K562 (cell line): ENCODE results near the gene CNRIP1. TPM values are rescaled to one million over a fixed set of nuclear protein-coding genes. Genes with fewer than 3 reads are reported as not detected.

Source experiments
- CBX2 ChIP-seq: fragments of 200-600 bp; sonication (generic); IDR thresholded peaks from one replicate; pipeline ENCODE4 v1.6.1; 2012; ENCODE audit warnings: mild to moderate bottlenecking, low read length, inconsistent platforms; ENCODE audit not compliant: insufficient read depth, poor library complexity, severe bottlenecking
- CBX8 ChIP-seq: fragments of 200-600 bp; sonication (generic); IDR thresholded peaks from 2 replicates; pipeline ENCODE4 v1.6.1; 2012; ENCODE audit warnings: borderline replicate concordance, mixed run types, low read depth, mild to moderate bottlenecking, moderate library complexity, mixed read lengths, low read length, control low read depth, inconsistent platforms; ENCODE audit not compliant: poor library complexity, severe bottlenecking; ENCODE audit errors: extremely low read depth
- PHF21A ChIP-seq: fragments of 450-650 bp; IDR thresholded peaks from 2 replicates; pipeline ENCODE4 v1.6.1; 2017; ENCODE audit warnings: low read depth, borderline replicate concordance
- RB1 ChIP-seq: fragments of 450-650 bp; IDR thresholded peaks from 2 replicates; pipeline ENCODE4 v1.6.1; 2017; ENCODE audit warnings: low read depth, mild to moderate bottlenecking
- TRIM25 ChIP-seq: fragments of 450-650 bp; IDR thresholded peaks from 2 replicates; pipeline ENCODE4 v1.7.0; 2016; ENCODE audit warnings: borderline replicate concordance
- ZNF212 ChIP-seq: fragments of 450-650 bp; formaldehyde crosslinking; IDR thresholded peaks from 2 replicates; pipeline ENCODE4 v1.4.0; 2020; ENCODE audit warnings: mild to moderate bottlenecking
- ZNF584 ChIP-seq: fragments of 200-800 bp; sonication (Bioruptor generic); IDR thresholded peaks from 2 replicates; pipeline ENCODE4 v1.6.1; 2016; ENCODE audit warnings: low read depth, mild to moderate bottlenecking, missing genetic modification characterization, missing compliant biosample characterization
- polyA plus RNA-seq, 8 experiments: library from polyadenylated mRNA; depleted of rRNA in 4 of 8; stranded (reverse) in 5 of 8; unstranded in 3 of 8; fragments of >200 nt; fragmentation: Nextera tagmentation in 2 of 8; fragmentation: Illumina TruSeq in 1 of 8; extraction: Ambion mirVana in 2 of 8; extraction: Trizol in 1 of 8; gene quantifications; 2 replicates each; pipeline versions ENCODE4 v1.2.1 to v1.2.3, GENCODE V29; 2011 to 2014; ENCODE audit warnings: inconsistent platforms in 1 of 8, missing spikeins in 1 of 8
- total RNA-seq, 7 experiments: library from RNA; depleted of rRNA in 6 of 7; stranded (reverse); fragments of >200 nt in 6 of 7; fragmentation: Illumina TruSeq in 2 of 7; extraction: Trizol in 2 of 7; gene quantifications; 2 replicates each; pipeline versions ENCODE4 v1.2.1 to v1.2.3, GENCODE V29; 2011 to 2021; ENCODE audit warnings: low replicate concordance in 1 of 7
- TF ChIP-seq, protein P1 (sequence below): IDR thresholded peaks from 2 replicates; pipeline ENCODE4 v1.6.1; 2011; ENCODE audit not compliant: insufficient read length; ENCODE audit errors: extremely low read depth
- TF ChIP-seq, protein P2 (sequence below): fragments of 150-350 bp; conservative IDR thresholded peaks from 2 replicates; pipeline ENCODE4 v1.6.1; 2014; ENCODE audit warnings: low read length
- TF ChIP-seq, protein P3 (sequence below), 3 experiments: fragments of 200-800 bp in 1 of 3; fragments of 250-450 bp in 1 of 3; fragments of 450-650 bp in 1 of 3; sonication (Bioruptor Pico) in 1 of 3; sonication (Bioruptor generic) in 1 of 3; formaldehyde crosslinking in 1 of 3; IDR thresholded peaks; 2 replicates each; pipeline versions ENCODE4 v1.6.1 to v1.8.0; 2016 to 2022; ENCODE audit warnings: mild to moderate bottlenecking in 2 of 3, missing genetic modification characterization in 2 of 3, missing compliant biosample characterization in 1 of 3, moderate library complexity in 1 of 3
- TF ChIP-seq, protein P4 (sequence below): fragments of 250-450 bp; sonication (Bioruptor Pico); IDR thresholded peaks from 2 replicates; pipeline ENCODE4 v1.5.0; 2021
- TF ChIP-seq, protein P5 (sequence below): fragments of 250-450 bp; sonication (Bioruptor Pico); IDR thresholded peaks from 2 replicates; pipeline ENCODE4 v1.8.0; 2021; ENCODE audit warnings: moderate library complexity, mild to moderate bottlenecking, inconsistent platforms

Gene CNRIP1
- total and polyA plus RNA-seq, 9 of the 15 experiments (the other 6 are each of a cell fraction or from before 2014, with no cell fraction given) = 0.59 to 2.1 (median 1.5) TPM

DNA sequence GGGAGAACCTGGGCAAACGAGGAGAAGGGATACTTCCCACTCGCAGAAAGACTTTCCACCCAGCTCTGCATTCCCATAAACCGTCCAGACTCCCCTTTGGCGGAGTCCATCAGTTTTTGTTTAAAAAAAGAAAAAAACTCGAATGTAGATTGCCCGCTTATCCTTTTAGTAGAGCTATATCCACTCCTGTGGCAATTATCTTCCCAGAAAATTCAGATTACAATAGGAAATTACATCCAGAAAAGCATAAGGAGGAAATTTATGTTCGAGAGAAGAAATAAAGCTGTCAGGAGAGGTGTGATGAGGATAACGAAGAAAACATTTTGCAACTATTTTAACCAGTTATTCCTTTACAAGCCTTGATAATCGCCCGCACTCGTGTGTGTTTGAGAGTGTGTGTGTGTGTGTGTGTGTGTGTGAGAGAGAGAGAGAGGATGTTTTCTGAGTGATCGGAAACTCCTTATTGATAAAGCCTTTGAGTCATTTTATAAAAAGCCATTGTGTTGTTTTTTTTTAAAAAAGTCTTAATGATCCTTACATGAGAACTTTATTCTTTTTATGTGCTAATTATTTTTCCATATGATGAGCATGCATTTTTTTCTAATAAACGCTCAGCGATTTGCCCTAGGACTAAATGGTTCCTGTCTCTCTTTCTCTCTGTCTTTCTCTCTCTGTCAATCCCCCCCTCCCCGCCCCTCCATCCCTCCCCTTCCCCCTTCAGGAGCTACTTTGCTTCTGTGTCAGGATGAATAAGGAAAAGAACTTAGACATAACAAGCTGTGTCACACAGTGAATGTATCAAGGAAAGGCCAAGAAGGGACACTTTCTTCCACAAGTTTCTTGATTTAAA is 66.3 kb downstream of the CNRIP1 start (continued):
- TF ChIP-seq TRIM25 = no peak
- TF ChIP-seq PHF21A = no peak
- no peak for TF ChIP-seq RB1
- no peak for TF ChIP-seq ZNF584 (CRISPR knock-in tag)
- no peak for TF ChIP-seq ZNF212 (CRISPR knock-in tag)
- TF ChIP-seq, protein P1, sequence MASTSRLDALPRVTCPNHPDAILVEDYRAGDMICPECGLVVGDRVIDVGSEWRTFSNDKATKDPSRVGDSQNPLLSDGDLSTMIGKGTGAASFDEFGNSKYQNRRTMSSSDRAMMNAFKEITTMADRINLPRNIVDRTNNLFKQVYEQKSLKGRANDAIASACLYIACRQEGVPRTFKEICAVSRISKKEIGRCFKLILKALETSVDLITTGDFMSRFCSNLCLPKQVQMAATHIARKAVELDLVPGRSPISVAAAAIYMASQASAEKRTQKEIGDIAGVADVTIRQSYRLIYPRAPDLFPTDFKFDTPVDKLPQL = no peak
- no peak for TF ChIP-seq CBX2
- TF ChIP-seq, protein P2, sequence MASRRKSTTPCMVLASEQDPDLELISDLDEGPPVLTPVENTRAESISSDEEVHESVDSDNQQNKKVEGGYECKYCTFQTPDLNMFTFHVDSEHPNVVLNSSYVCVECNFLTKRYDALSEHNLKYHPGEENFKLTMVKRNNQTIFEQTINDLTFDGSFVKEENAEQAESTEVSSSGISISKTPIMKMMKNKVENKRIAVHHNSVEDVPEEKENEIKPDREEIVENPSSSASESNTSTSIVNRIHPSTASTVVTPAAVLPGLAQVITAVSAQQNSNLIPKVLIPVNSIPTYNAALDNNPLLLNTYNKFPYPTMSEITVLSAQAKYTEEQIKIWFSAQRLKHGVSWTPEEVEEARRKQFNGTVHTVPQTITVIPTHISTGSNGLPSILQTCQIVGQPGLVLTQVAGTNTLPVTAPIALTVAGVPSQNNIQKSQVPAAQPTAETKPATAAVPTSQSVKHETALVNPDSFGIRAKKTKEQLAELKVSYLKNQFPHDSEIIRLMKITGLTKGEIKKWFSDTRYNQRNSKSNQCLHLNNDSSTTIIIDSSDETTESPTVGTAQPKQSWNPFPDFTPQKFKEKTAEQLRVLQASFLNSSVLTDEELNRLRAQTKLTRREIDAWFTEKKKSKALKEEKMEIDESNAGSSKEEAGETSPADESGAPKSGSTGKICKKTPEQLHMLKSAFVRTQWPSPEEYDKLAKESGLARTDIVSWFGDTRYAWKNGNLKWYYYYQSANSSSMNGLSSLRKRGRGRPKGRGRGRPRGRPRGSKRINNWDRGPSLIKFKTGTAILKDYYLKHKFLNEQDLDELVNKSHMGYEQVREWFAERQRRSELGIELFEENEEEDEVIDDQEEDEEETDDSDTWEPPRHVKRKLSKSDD = no peak
- TF ChIP-seq, protein P3, sequence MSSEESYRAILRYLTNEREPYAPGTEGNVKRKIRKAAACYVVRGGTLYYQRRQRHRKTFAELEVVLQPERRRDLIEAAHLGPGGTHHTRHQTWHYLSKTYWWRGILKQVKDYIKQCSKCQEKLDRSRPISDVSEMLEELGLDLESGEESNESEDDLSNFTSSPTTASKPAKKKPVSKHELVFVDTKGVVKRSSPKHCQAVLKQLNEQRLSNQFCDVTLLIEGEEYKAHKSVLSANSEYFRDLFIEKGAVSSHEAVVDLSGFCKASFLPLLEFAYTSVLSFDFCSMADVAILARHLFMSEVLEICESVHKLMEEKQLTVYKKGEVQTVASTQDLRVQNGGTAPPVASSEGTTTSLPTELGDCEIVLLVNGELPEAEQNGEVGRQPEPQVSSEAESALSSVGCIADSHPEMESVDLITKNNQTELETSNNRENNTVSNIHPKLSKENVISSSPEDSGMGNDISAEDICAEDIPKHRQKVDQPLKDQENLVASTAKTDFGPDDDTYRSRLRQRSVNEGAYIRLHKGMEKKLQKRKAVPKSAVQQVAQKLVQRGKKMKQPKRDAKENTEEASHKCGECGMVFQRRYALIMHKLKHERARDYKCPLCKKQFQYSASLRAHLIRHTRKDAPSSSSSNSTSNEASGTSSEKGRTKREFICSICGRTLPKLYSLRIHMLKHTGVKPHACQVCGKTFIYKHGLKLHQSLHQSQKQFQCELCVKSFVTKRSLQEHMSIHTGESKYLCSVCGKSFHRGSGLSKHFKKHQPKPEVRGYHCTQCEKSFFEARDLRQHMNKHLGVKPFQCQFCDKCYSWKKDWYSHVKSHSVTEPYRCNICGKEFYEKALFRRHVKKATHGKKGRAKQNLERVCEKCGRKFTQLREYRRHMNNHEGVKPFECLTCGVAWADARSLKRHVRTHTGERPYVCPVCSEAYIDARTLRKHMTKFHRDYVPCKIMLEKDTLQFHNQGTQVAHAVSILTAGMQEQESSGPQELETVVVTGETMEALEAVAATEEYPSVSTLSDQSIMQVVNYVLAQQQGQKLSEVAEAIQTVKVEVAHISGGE (CRISPR knock-in tag; IDR thresholded peaks at IDR 0.05) = no peak
- TF ChIP-seq CBX8 = no peak
- TF ChIP-seq, protein P4, sequence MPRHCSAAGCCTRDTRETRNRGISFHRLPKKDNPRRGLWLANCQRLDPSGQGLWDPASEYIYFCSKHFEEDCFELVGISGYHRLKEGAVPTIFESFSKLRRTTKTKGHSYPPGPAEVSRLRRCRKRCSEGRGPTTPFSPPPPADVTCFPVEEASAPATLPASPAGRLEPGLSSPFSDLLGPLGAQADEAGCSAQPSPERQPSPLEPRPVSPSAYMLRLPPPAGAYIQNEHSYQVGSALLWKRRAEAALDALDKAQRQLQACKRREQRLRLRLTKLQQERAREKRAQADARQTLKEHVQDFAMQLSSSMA (CRISPR knock-in tag) = no peak
- TF ChIP-seq, protein P5, sequence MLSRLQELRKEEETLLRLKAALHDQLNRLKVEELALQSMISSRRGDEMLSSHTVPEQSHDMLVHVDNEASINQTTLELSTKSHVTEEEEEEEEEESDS (CRISPR knock-in tag) = no peak
